NCI-H2081 treated with DMSO at 0.1 percent for 48 hours (cell line): ENCODE results near the gene RRP1.
"Not testable (repeated sequence)": the region's sequence is repeated elsewhere in the genome, so short reads cannot be mapped to it uniquely, and the experiment has no call there.

Experiments
- DNase-seq: peaks from one replicate; lab custom pipeline; 2025; lab: John Stamatoyannopoulos, UW

RRP1 gene

DNA sequence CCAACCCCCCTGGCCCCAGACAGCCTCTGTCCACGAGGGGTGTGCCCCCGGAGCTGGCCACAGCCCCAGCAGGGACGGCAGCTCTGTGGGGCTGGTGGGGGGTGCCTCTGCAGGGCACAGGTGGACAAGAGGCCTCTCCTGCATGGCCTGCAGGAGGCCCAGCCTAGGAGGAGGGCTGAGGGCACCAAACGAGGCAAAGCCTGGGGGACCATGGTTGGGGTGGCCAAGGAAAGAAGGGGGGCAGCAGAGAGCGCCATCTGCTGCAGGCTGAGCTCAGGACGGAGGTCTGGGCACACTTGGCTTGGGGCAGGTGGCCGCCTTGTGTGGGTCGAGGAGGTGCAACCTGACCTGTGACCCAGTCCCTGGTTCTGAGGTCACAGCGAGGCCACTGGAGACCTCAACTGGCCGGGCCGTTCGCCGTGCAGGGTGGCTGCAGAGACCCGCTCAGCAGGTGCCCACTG, 27.3 kb downstream of the RRP1 start:
- no peak for DNase-seq

DNA sequence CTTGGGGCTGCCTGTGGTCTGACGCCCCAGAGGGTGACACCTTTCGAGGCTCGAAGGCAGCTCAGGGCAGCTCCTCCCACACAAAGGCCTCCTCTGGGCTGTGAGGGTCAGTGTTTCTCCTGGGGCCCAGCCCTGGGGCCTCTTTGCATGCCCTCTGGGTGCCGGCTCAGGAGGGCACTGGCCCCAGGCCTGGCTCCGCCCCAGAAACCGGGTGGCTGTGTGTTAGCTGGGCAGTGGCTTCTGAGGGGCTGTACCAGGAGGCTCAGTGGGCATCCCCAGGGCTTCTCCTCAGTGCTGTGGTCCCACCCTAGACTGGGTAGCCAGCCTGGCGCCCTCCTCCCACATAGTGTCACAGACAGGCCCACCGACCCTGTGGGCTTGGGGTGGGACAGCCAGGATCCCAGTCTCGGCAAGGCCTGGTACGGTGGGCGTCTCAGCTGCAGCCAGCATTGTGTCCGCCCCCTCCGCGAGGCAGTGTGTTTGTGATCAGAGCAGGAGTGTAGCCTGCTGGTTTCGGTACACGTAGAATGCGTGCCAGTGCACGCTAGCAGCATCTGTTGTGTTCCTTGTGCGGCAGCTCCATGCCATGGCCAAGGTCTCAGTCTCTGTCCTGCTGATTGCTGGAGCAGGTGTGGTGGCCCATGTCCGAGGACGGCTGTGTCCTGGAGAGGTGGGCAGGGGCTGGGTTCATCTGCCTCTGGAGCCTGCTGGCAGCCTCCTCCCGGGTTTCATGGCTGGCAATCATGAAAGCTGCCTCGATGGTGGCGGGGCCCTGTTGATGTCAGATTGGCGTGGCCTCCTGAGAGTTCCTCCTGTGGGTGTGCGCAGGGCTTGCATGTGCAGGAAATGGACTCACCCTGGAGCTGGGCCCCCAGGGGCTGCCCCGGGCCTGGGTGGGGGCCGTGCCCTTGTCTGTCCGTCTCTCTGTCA, 28.0 kb downstream of the RRP1 start:
- DNase-seq = no peak

DNA sequence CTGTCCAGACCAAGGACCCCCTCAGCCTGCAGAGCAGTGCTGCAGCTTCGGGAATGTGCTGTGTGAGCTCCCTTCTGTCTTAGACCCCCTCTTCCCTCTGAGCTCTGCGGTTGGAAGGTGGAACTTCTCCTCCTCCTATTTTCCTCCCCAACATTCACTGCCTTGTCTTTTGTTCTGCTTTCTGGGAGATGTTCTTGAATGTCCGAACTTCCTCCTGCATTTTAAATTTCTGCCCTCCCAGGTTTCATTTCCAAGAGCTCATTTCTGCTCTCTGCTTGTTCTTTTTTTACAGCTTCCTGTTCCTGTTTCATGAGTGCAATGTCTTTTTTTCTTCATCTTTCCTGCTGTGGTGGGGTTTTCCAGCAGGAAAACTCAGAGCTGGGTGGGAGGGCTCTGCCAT, 29.3 kb downstream of the RRP1 start:
- no peak for DNase-seq

DNA sequence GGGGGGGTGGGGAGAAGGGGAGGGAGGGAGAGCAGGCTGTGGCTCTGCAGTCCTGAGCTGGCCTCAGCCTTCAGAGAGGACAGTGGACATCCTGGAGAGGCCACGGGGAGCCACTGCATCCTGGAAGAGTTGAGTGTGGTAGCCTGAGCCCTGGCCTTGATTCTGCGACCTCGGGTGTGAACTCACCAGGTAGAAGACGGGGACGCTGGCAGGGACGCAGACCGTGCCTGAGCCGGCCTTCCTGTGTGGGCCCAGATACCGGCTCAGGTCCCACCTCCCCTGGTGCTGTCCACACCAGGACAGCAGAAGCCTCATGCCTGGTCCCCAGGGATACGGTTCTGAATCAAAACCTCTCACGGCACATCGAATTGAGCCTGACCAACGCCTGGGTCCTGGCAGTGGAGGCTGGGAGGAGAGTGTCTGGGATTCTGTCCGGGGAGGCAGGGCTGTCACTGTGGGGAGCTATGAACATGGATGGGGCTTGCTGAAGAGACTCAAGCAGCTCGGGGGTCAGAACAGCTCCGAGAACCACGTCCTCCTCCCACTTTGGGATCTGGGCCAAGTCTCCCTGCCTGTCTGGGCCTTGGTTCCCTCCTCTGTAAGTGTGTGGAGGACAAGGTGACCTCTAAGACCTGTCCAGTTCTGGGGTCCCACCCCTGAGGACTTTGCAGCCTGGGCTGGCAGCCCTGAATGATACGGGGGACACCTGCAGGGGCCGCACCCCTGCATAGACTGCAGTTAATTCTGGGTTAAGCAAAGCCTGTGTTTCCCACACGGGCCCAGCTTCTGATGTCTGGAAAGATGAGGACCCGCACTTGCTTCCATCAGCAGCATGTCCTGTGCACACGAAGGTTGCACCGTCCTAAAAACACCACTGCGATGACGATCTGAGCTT, 30.4 kb downstream of the RRP1 start:
- no peak for DNase-seq

DNA sequence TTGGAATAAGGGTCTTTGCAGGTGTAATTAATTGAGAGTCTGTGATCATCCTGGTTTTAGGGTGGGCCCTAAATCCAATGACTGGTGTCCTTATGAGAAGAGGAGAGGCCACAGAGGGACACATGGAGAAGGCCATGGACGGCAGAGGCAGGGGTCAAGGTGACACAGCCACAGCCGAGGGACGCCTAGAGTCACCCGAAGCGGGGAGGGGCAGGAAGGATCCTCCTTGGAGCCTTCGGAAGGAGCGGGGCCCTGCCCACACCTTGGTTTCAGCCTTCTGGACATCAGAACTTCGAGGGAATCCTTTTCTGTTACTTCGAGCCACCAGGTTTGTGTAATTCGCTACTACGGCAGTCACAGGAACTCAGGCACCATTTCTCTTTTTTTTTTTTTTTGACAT, 31.1 kb downstream of the RRP1 start:
- DNase-seq = no peak

DNA sequence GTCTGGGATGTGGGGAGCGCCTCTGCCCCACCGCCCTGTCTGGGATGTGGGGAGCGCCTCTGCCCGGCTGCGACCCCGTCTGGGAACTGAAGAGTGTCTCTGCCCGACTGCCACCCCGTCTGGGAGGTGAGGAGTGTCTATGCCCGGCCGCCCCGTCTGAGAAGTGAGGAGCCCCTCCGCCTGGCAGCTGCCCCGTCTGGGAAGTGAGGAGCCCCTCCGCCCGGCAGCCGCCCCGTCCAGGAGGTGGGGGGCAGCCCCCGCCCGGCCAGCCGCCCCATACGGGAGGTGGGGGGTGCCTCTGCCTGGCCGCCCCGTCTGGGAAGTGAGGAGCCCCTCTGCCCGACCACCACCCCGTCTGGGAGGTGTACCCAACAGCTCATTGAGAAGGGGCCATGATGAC, 32.8 kb downstream of the RRP1 start:
- not testable (repeated sequence) for DNase-seq

DNA sequence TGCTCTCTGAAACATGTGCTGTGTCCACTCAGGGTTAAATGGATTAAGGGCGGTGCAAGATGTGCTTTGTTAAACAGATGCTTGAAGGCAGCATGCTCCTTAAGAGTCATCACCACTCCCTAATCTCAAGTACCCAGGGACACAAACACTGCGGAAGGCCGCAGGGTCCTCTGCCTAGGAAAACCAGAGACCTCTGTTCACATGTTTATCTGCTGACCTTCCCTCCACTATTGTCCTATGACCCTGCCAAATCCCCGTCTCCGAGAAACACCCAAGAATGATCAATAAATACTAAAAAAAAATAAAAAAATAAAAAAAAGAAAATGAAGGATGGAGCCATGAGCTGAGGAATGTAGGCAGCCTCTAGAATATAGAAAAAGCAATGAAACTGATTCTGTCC, 33.4 kb downstream of the RRP1 start:
- DNase-seq = not testable (repeated sequence)

DNA sequence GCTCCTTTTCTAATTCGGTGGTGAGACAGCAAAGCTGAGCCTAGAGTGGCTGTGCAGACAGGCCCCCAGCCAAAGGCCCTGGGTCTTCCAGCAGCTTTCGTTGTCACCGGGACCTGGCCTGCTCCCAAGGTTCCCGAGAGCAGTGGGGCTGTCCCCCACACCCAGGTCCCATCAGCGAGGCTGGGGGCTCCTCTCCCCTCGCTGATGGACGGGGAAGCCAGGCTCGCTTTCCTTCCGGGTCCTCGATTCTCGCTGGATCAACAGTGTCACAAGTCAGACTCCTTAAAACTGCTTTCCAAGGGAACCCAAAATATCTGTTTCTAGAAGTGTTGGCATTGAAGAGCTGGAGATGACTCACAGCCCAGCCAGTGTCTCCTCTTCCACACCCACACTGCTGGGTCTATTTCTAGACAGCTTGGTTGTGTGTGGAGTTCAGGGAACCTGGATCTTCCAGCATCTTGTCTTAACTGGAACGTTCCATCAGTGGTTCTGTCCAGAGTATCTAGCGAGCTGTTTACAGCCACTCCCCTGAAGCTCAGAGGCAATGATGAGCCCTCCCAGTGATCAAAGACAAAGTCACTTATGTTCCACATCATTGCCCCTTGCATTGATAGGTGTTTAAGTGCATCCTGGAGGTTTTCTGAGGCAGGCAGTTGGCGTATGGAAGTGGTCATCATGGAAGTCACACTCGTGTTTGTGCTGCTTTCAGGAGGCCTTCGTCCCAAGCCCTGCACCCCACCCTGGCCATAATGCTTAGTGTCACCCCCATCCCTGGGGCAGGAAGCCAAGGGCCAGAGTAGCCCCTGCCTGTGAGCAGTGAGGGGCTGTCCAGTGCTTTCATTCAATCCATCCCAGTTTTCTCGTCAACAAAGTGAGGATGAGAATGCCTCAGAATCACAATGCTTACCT, 35.2 kb downstream of the RRP1 start:
- DNase-seq = no peak

DNA sequence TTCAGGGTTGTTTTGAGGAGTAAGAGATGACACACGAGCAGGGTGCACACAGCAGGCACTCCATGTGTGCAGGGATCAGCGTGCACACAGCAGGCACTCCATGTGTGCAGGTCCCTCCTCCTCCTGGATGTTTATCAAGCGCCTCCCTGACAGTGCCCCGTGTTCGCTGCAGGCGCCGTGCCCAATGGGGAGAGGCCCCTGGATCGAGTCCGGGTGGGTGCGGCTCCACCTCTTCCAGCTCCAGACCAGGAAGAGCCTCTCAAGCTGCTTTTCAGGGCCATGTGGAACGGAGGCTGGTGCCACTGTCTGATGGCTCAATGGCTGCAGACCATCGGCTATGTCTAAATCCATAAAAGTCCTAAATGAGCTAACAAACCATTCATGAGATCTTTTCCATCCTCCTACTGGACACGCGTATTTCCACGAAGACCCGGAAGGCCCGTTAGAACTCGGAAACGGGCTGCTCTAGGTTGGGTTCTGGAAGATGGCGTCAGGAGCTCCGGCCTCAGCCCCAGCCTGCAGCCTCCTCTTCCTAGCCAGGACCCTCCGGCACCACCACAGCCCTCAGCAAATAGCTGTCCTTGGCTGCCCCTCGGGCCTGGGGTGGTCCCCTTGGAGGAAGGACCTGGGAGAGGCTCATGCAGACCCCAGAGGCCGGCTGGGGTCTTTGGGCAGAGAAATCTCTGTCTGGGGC, 36.0 kb downstream of the RRP1 start:
- DNase-seq = no peak

DNA sequence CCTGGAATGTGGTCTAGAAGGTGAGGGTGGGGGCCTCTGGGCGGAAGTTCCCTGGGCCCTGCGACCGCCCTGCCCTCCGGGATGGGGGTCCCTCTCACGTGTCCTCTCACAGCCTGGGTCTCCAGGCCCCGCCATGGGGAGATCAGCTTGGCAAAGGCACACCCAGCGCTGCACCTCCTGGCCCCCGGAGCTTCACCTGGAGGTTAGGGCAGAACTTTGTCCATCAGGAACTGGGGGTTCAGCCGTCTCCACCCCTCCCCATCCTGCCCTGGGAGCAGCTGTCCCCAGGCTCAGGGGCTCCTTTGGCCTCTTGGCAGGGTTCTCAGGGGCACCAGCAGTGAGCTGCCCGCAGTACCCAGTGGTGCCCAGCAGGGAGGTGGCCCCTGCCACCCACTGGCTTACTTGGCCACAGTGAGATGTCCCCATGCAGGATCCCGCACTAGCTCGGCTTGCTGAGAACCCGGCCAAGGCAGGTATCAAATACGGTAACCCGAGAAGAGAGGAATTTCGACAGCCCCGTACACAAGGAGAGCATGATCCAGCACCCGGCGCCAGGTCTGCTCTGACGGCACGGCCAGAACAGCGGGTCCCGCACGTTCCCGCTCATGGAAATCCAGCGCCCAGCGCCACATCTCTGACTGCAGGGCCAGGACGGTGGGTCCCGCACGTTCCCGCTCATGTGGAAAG, 36.7 kb downstream of the RRP1 start:
- no peak for DNase-seq

DNA sequence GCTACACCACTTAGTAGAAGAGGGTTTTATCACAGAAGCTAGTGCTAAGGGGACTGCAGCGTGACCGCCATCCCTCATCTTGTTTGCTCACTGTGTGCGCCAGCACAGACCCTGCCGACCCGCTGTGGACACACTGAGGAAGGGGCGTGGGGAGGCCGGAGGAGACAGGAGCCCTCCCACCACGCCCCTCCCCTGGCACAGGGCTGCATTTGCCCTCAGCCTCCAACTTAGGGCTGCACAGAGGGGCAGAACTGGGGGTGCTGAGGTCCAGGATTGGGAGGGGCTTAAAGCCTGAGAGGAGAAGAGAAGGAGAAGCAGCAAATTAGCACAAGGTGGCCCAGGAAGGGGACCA, 37.2 kb downstream of the RRP1 start:
- DNase-seq = no peak

DNA sequence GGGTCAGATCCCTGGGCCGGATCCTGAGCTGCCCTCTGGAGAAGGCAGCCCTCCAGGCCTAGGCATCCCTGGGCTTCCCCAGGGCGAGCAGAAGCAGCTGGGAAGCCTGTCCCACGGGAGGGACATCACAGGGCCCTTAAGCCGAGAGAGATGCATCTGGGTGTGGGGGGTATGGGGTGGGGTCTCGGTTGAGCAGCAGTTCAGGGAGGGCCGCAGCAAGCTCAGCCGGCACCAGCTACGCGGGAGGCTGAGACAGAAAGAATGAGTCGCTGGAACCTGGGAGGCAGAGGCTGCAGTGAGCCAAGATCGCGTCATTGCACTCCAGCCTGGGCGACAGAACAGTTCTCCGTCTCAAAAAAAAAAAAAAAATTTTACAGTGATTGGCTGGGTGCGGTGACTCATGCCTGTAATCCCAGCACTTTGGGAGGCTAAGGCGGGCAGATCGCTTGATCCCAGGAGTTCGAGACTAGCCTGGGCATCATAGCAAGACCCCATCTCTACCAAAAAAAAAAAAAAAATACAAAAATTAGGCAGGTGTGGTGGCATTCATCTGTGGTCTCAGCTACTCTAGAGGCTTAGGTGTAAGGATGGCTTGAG, 37.7 kb downstream of the RRP1 start:
- DNase-seq = no peak

DNA sequence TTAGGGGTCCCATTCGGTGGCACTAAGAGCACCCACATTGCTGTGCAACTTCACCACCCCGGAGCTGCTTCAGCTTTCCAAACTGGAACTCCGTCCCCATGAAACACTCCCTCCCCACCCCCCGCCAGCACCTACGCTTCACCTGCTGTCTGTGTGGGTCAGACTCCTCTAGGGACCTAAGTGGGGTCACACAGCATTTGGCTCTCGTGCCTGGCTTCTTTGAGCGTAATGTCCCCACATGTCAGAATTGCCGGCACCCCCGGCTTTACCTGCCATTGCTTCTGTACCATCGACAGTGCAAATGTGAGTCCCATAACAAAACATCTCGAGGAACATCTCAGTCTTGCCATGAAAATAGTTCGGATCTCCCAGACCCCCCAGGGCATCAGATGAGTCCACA, 39.8 kb downstream of the RRP1 start:
- no peak for DNase-seq

DNA sequence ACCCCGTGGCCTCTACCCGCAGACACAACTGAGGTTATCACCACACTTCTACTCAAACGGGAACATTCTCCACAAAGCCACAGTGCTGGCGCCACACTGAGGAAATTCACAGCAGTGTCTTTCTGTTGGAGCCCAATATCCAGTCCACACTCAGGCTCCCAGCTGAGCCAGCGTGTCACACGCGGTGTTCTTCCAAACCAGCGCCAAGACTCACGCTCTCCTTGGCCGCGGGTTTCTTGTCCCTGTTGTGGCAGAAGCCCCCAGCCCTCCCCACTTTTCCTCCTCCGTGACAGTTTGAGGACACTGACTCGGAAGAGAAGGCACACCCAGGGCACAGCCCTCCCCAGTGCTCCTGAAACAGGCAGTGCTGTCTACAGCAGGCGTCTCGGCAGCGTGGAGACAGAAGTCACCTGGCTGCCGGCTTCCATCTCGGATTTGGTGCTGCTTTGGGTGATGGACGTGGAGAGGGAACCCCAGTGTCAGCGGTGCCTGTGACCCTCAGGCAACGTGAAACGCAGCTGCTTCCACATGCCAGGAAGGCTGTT, 40.3 kb downstream of the RRP1 start:
- no peak for DNase-seq

DNA sequence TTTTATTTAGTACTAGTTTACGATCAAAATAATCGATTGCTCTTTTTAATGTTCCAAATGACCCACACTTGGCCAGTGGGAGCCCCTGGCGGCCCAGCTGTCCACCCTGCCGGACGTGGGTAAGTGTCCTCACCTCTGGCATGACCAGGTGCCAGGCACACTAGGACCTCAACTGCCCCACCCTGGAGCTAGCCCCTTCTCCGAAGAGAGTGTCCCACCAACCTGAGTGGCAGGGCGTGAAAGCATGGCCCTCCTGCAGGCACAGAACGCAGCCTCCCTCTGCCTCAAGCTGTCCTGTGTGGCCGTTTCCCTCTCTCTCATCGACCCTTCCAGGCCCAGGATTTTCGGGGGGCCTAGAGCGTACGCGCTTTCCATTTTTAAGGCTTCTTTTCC, 42.8 kb downstream of the RRP1 start:
- no peak for DNase-seq

DNA sequence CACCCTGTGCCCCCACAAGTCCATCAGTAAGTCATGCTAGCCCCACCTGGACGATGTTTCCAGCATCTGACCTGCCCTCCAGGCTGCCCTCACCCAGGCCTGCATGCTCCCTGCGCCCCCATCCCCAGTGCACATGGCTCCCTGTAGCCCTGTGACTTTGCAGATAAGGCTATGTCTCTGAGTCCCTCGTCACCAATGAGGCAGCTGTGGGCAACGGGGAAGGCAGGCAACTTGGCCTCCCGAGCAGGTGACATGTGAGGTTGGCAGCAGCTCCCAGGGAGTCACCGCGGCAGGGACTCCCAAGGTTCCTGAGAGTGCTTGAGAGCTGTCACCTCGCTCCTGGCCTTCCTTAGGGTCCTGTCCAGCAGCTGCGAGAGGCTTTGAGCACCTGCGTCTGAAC, 43.3 kb downstream of the RRP1 start:
- DNase-seq = no peak

DNA sequence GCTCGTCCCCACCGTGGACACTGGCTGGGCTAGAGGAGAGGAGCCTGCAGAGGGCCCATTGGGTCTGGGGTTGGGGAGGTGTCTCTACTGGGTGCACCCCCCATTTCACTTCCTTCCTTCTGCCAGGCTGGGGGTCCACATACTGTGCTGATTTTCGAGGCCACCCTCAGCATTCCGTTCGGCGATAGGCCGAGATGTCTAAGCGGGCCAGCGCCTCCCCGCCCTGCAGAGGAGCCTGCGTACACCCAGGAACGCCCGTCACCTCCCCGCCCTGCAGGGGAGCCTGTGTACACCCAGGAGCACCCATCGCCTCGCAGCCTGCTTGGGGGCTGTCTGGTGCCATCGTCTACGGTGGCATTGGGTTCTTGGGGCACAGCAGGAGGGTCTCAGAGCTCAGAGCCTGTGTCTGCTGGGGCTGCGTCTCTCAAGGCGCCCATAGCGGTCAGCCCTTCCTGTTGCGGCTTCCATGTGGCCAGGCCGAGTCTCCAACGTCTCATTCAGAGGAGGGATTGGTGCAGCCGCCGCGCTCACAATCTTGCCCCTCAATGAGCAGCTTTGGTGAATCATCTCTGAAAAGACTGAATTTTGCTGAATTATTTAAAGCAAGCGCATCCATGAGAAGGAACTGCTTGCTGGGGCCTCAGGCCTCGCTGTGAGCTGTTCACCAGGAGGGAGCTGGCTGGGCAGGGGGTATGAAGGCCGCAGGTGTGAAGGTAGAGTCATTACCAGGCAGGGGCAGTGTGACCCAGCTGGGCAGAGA, 44.9 kb downstream of the RRP1 start:
- DNase-seq = no peak

DNA sequence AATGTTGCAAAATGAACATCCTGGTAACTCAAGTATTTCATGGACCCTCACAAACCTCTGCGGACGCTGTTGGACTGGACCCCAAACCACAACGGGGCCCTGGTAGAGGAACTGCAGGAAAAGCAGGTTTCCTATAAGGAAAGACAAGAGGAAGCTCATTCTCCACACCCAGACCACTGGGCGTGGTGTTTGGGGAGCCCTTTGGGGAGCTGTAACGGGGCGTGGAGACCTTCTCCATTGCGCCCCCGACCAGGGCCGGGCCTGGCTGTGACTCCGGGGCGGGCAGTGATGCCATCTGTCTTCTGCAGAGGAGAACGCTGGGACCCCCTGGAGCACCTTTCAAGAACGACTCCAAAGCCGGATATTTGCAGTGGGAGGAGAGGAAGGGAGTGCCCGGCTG, 45.7 kb downstream of the RRP1 start:
- no peak for DNase-seq

DNA sequence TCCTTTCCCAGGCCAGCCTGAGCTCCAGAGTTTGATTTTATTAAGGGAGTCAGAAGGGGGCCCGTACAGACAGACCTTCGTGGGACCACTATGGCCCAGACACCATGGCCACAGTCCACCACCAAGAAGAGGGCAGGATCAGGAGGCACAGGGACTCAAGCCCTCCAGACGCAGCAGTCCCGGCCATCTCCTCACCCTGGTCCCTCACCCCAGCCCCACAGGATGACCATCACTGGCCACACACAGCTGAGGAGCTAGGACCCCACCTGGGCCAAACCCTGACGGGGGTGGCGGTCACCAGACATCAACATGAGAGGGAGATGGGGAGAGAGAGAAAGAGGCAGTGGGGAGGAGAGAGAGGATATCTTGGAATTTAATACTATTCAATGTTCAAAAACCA, 46.5 kb downstream of the RRP1 start:
- no peak for DNase-seq
